NCI-H187 treated with DMSO at 0.1 percent for 48 hours (cell line): Measurements from ENCODE around the gene TUBA4A.
A peak's percentile ranks its signal among the peaks of the same experiment; 100 is the strongest.

Source experiments
- DNase-seq: peaks from one replicate; lab custom pipeline; 2025; lab: John Stamatoyannopoulos, UW

Gene TUBA4A

GRCh38 chr2:219234331-219234730 lies 19.4 kb downstream of the TUBA4A start:
- DNase-seq, result no peak

GRCh38 chr2:219230059-219230540 lies 23.6 kb downstream of the TUBA4A start:
- DNase-seq, result no peak

- peak; percentile 83 for DNase-seq
Measured at GRCh38 chr2:219229305-219230058, 24.2 kb downstream of the TUBA4A start, which contains the start of the genes ANKZF1 and ATG9A. TSS of gene ANKZF1 (plus strand) at chr2:219229806. CDS start at chr2:219230258, 452 bp downstream. TSS of gene ATG9A (minus strand) at chr2:219229636. CDS start at chr2:219228024, 1,612 bp downstream.

- DNase-seq, result no peak
Measured at GRCh38 chr2:219228911-219229304, 24.8 kb downstream of the TUBA4A start.

GRCh38 chr2:219228041-219228910 lies 25.4 kb downstream of the TUBA4A start:
- DNase-seq, result no peak

- no peak for DNase-seq
Measured at GRCh38 chr2:219225350-219225749, 28.4 kb downstream of the TUBA4A start.

GRCh38 chr2:219223831-219224610 lies 29.7 kb downstream of the TUBA4A start:
- DNase-seq, result no peak

- DNase-seq, result no peak
Measured at GRCh38 chr2:219221957-219222518, 31.7 kb downstream of the TUBA4A start.

GRCh38 chr2:219220652-219221402 lies 32.9 kb downstream of the TUBA4A start:
- DNase-seq, result no peak

- DNase-seq, result no peak
Measured at GRCh38 chr2:219219784-219220532, 33.8 kb downstream of the TUBA4A start.

- peak; percentile 12 for DNase-seq
Measured at GRCh38 chr2:219218732-219219701, 34.7 kb downstream of the TUBA4A start, which contains the start of gene ABCB6. TSS of gene ABCB6 (minus strand) at chr2:219218958. CDS start at chr2:219218673, 285 bp downstream.

GRCh38 chr2:219218217-219218731 lies 35.4 kb downstream of the TUBA4A start:
- no peak for DNase-seq

- no peak for DNase-seq
Measured at GRCh38 chr2:219216535-219216915, 37.2 kb downstream of the TUBA4A start.

- no peak for DNase-seq
Measured at GRCh38 chr2:219215871-219216534, 37.7 kb downstream of the TUBA4A start.

GRCh38 chr2:219214786-219215185 lies 38.9 kb downstream of the TUBA4A start:
- DNase-seq, result no peak

GRCh38 chr2:219214141-219214540 lies 39.6 kb downstream of the TUBA4A start:
- no peak for DNase-seq

- no peak for DNase-seq
Measured at GRCh38 chr2:219213486-219214071, 40.1 kb downstream of the TUBA4A start.

GRCh38 chr2:219213026-219213415 lies 40.7 kb downstream of the TUBA4A start:
- no peak for DNase-seq
